Heart left ventricle (tissue), 16 donors: Measurements from ENCODE around the gene PLCB4. TPM values are rescaled to one million over a fixed set of nuclear protein-coding genes. Genes with fewer than 3 reads are reported as not detected.

Experiments
- ATAC-seq, 4 donors: fragments of 200-7000 bp; cut with Tn5 transposase; one replicate each; pipeline ENCODE4 v1.9.1; 2020 to 2022; ENCODE audit warnings: moderate library complexity in 4 of 4, mild to moderate bottlenecking in 3 of 4, moderate number of reproducible peaks in 1 of 4
- DNase-seq, 5 donors: peaks; one replicate each; pipeline ENCODE4 v3.0.0-alpha.2; 2020
- H3K27ac ChIP-seq, 12 donors: fragments of 200-600 bp; sonication (generic) in 4 of 12; one replicate each; pipeline versions ENCODE4 v1.5.0 to v1.8.0; 2016 to 2022; ENCODE audit warnings: mild to moderate bottlenecking in 2 of 12
- H3K27me3 ChIP-seq, 9 donors: fragments of 200-600 bp; sonication (generic) in 2 of 9; one replicate each; pipeline versions ENCODE4 v1.5.1 to v1.8.0; 2016 to 2022; ENCODE audit warnings: mild to moderate bottlenecking in 3 of 9
- H3K36me3 ChIP-seq, 9 donors: fragments of 200-600 bp; sonication (generic) in 2 of 9; one replicate each; pipeline versions ENCODE4 v1.5.0 to v1.8.0; 2018 to 2022; ENCODE audit warnings: mild to moderate bottlenecking in 2 of 9
- H3K4me1 ChIP-seq, 12 donors: fragments of 200-600 bp; sonication (generic) in 4 of 12; one replicate each; pipeline versions ENCODE4 v1.5.0 to v1.8.0; 2016 to 2022; ENCODE audit warnings: mild to moderate bottlenecking in 3 of 12
- H3K4me3 ChIP-seq, 12 donors: fragments of 200-600 bp; sonication (generic) in 4 of 12; one replicate each; pipeline versions ENCODE4 v1.5.0 to v1.8.0; 2017 to 2022; ENCODE audit warnings: mild to moderate bottlenecking in 9 of 12, moderate library complexity in 4 of 12
- H3K9me3 ChIP-seq, 12 donors: fragments of 200-600 bp; sonication (generic) in 4 of 12; one replicate each; pipeline versions ENCODE4 v1.5.0 to v1.8.0; 2016 to 2022; ENCODE audit warnings: mild to moderate bottlenecking in 1 of 12
- POLR2A ChIP-seq, 2 donors: fragments of 450-650 bp; IDR thresholded peaks; one replicate each; pipeline ENCODE4 v1.6.1; 2017; ENCODE audit warnings: antibody characterized with exemption in 2 of 2, mild to moderate bottlenecking in 2 of 2, moderate library complexity in 2 of 2
- WGBS, 4 donors: extraction: QIAGEN DNeasy Blood & Tissue Kit in 2 of 4; methylation state at CpG; one replicate each; pipeline versions ENCODE4 v1.1.5 to v1.1.7; 2013 to 2018; 5-methylcytosine and 5-hydroxymethylcytosine counted together
- intact Hi-C, 10 donors: fragments of 100-400 bp; cut with DNase I; formaldehyde crosslinking; loops; one replicate each; pipeline versions ENCODE4 v1.11.1 to v1.14.2; 2022
- polyA plus RNA-seq, 2 donors: library from polyadenylated mRNA; stranded (reverse); fragments of 200-250 nt; gene quantifications; one replicate each; pipeline ENCODE4 v1.2.3, GENCODE V29; 2013
- total RNA-seq, 9 donors: library from RNA; depleted of rRNA in 2 of 9; stranded (reverse); fragments of >200 nt in 2 of 9; fragmentation: NEBNext Ultra II Directional in 3 of 9; extraction: Animal tissue kit (Norgen Biotek cat#: 25700) in 3 of 9; gene quantifications; one replicate each; pipeline versions ENCODE4 v1.1.0 to v1.2.4, GENCODE V29; 2016 to 2023
- TF ChIP-seq, protein P1 (sequence below), 12 donors: fragments of 200-600 bp; sonication (generic) in 4 of 12; IDR thresholded peaks; one replicate each; pipeline versions ENCODE4 v1.5.0 to v1.8.0; 2018 to 2022; ENCODE audit warnings: antibody characterized with exemption in 12 of 12, mild to moderate bottlenecking in 5 of 12
- donor health status: ischemic (EF 13 %, LVEDD 7.1; RV severe dilation, severe dysfunction).
- donor health status: healthy with polysubstance abuse.
- donor health status: DM: no; HTN: yes; CAD: no.
- donor health status: DM: no; HTN: no; CAD: no.
- donor health status: ischemic (EF 25% LVEDD 6.9; RV normal size, moderate dysfunction).
- donor health status: ischemic (EF 25% LVEDD 5.7; RV mildly dilated, moderate dysfunction).
- donor health status: healthy.
- donor health status: DM: yes; HTN: yes; CAD: no.
- donor health status: ischemic (EF 35%, LVEDD 5.7; RV mildly dilated, moderate dysfunction).
- donor health status: nonischemic (EF 11% LVEDD 7.7; RV severe dilation, severe dysfunction).
- donor health status: DM: yes; HTN: yes; CAD: no.
- donor health status: PGD.
- donor health status: ischemic (EF 29% LVEDD 5.4; RV normal size, mild dysfunction).
- donor health status: nonischemic (EF 23%, LVEDD 6.1; RV moderate dilation, normal function).

The PLCB4 gene
- total and polyA plus RNA-seq, 11 donors = 8.4 to 31.8 (median 18.5) TPM

- ATAC-seq = peak in 1 of 4 donors; percentile 29
- H3K4me1 ChIP-seq = peaks cover 0 to 7% (median 0%) of the 10 kb centered on the region in 12 donors
- no peaks in the 10 kb centered on the region for H3K9me3 ChIP-seq
- no peak overlapping the region for H3K4me3 ChIP-seq
- 78 to 87% (median 82%) methylated on average over 2 of the region's 2 CpGs for WGBS, 4 donors
- H3K27ac ChIP-seq = no peak overlapping the region
- DNase-seq = no peak
- intact Hi-C loops = loop anchor here in 6 of 10 donors (2.0 to 5.0 kb wide), 4 partner anchors 199 to 507 kb away; no protein-coding TSS in a partner anchor
- peaks cover 0 to 90% (median 34%) of the 10 kb centered on the region in 9 donors for H3K36me3 ChIP-seq
- H3K27me3 ChIP-seq = no peaks in the 10 kb centered on the region
- TF ChIP-seq, protein P1, sequence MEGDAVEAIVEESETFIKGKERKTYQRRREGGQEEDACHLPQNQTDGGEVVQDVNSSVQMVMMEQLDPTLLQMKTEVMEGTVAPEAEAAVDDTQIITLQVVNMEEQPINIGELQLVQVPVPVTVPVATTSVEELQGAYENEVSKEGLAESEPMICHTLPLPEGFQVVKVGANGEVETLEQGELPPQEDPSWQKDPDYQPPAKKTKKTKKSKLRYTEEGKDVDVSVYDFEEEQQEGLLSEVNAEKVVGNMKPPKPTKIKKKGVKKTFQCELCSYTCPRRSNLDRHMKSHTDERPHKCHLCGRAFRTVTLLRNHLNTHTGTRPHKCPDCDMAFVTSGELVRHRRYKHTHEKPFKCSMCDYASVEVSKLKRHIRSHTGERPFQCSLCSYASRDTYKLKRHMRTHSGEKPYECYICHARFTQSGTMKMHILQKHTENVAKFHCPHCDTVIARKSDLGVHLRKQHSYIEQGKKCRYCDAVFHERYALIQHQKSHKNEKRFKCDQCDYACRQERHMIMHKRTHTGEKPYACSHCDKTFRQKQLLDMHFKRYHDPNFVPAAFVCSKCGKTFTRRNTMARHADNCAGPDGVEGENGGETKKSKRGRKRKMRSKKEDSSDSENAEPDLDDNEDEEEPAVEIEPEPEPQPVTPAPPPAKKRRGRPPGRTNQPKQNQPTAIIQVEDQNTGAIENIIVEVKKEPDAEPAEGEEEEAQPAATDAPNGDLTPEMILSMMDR (IDR thresholded peaks at IDR 0.05) = no peak
- TF ChIP-seq POLR2A (IDR thresholded peaks at IDR 0.05) = no peak
These were observed 341.1 kb downstream of the PLCB4 start for GRCh38 chr20:9409981-9410380.

DNA sequence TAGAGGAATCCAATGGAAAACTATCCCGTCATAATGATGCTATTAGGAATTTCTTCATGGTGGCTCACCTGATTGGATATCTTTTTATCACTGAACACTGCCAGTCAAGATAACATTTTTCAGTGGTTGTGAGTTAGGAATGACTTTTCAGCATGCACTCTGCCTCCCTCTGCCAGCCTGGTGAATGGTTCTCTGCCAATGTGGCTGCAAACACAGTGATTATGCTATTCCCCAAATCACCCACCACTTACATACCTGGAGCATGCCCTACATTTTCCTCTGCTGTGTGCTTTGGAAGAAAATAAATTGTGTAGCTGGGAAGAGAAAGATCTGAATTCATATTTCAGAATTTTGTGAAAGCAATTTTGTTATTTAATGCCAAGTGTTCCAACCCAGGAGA, 342.9 kb downstream of the PLCB4 start:
- H3K36me3 ChIP-seq = peaks cover 0 to 71% (median 30%) of the 10 kb centered on the region in 9 donors
- H3K27me3 ChIP-seq = no peaks in the 10 kb centered on the region
- ATAC-seq = no peak
- no peak overlapping the region for H3K27ac ChIP-seq
- H3K9me3 ChIP-seq = no peaks in the 10 kb centered on the region
- H3K4me1 ChIP-seq = peaks cover 0 to 7% (median 0%) of the 10 kb centered on the region in 12 donors
- 74 to 89% (median 82%) methylated on average over 1 of the region's 1 CpG for WGBS, 4 donors
- no peak for DNase-seq
- TF ChIP-seq POLR2A (IDR thresholded peaks at IDR 0.05) = no peak
- TF ChIP-seq, protein P1 (IDR thresholded peaks at IDR 0.05) = no peak
- H3K4me3 ChIP-seq = no peak overlapping the region
- intact Hi-C loops = loop anchor here in 1 of 10 donors (5.0 kb wide), 1 partner anchor 200 kb away; no protein-coding TSS in a partner anchor

GRCh38 chr20:9412309-9412708, 343.4 kb downstream of the PLCB4 start:
- TF ChIP-seq, protein P1 (IDR thresholded peaks at IDR 0.05) = no peak
- TF ChIP-seq POLR2A (IDR thresholded peaks at IDR 0.05) = no peak
- intact Hi-C loops = loop anchor here in 1 of 10 donors (5.0 kb wide), 1 partner anchor 200 kb away; no protein-coding TSS in a partner anchor
- ATAC-seq (no peak), DNase-seq (no peak)
- peaks cover 0 to 7% (median 0%) of the 10 kb centered on the region in 12 donors for H3K4me1 ChIP-seq
- H3K27me3 ChIP-seq = no peaks in the 10 kb centered on the region
- H3K9me3 ChIP-seq = no peaks in the 10 kb centered on the region
- WGBS, 4 donors = 92 to 96% (median 95%) methylated on average over 5 of the region's 5 CpGs
- no peak overlapping the region for H3K4me3 ChIP-seq
- H3K27ac ChIP-seq = no peak overlapping the region
- peaks cover 0 to 69% (median 30%) of the 10 kb centered on the region in 9 donors for H3K36me3 ChIP-seq

DNA sequence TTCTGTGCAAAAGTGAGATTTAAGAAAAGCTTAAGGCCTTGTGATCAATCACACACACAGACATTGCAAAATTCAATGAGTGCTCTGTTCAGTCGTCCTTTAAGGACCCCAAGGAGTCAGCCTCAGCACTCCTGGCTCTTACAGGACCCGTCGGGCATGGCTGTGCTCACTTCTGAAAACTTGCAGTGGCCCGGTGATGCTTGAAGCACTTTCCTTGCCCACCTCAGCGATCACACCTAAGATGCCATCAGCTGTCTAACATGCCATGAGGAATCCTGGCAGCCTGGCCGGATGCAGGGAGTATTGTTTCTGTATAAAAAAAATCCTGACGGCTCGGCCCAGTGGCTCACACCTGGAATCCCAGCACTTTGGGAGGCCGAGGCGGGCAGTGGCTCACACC, 344.1 kb downstream of the PLCB4 start:
- peaks cover 0 to 65% (median 30%) of the 10 kb centered on the region in 9 donors for H3K36me3 ChIP-seq
- intact Hi-C loops = loop anchor here in 1 of 10 donors (5.0 kb wide), 1 partner anchor 199 kb away; no protein-coding TSS in a partner anchor
- DNase-seq = no peak

More for the DNA sequence above, 344.1 kb downstream of the PLCB4 start:
- H3K9me3 ChIP-seq = no peaks in the 10 kb centered on the region
- ATAC-seq = no peak
- H3K4me3 ChIP-seq = no peak overlapping the region
- H3K27ac ChIP-seq = no peak overlapping the region
- TF ChIP-seq, protein P1 (IDR thresholded peaks at IDR 0.05) = no peak
- no peak for TF ChIP-seq POLR2A (IDR thresholded peaks at IDR 0.05)
- 94 to 95% (median 95%) methylated on average over 10 of the region's 10 CpGs for WGBS, 4 donors
- peaks cover 0 to 7% (median 0%) of the 10 kb centered on the region in 12 donors for H3K4me1 ChIP-seq
- H3K27me3 ChIP-seq = no peaks in the 10 kb centered on the region
